A549 treated with Mapracorat at 1 μM for 4 hours (cell line): ENCODE measurements around the gene THEMIS. TPM values are rescaled to one million over a fixed set of nuclear protein-coding genes. Genes with fewer than 3 reads are reported as not detected.

Experiments
- total RNA-seq: library from RNA; stranded (reverse); fragments of 200-300 nt; extraction: Qiagen RNA extraction; gene quantifications from 5 replicates; pipeline ENCODE4 v1.2.3, GENCODE V29; 2022

Gene THEMIS
- total RNA-seq = not detected in 5 replicates

DNA sequence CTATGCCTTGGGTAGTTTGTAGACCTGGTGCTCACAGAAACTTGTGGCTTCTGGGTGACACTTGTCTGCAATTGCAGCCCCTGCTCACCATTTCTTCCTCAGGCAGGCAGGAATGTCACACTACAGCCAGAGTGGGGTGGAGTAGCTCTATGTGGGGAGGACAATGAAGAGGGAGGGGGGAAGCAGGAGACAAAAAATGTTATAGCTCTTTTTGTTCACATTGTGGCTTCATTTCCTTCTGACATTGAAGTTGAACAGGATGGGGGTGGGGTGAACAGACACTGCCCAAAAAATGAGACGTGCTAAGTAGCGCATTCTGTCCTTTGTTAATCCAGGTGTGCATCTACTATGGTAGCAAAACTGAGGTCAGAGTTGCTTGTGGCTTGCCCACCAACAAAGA is at the start of gene THEMIS:
THEMIS (minus strand) TSS at position 124 of the 400 bp plus-strand sequence. CDS start 126 bp downstream, outside the sequence.

